ENCODE measurements around the gene NOS1AP.

NOS1AP gene

GRCh38 chr1:162342452-162342983, 273.0 kb downstream of the NOS1AP start:
- Histone ChIP-seq H3F3A (ENCODE audit: control insufficient read depth, insufficient read depth) (no peaks in the 10 kb centered on the region), H4K20me1 (ENCODE audit: control insufficient read depth, insufficient read depth, low read depth, low read length) (no peaks in the 10 kb centered on the region), H3K9me2 (replicated peaks; ENCODE audit: control insufficient read depth, low read length) (no peaks in the 10 kb centered on the region), H3K4me1 (ENCODE audit: control insufficient read depth, low read length) (no peaks in the 10 kb centered on the region), H3K9me3 (ENCODE audit: control insufficient read depth, insufficient read depth, low read length) (no peaks in the 10 kb centered on the region), H3K27ac (ENCODE audit: low read depth, low read length) (no peak overlapping the region), H3K4me3 (ENCODE audit: low read length) (no peak overlapping the region), H3K36me3 (ENCODE audit: control insufficient read depth, low read length) (no peaks in the 10 kb centered on the region), H3K27me3 (ENCODE audit: control insufficient read depth, low read length) (no peaks in the 10 kb centered on the region; the same call in 1 of the 2 replicates), H3K79me2 (ENCODE audit: control insufficient read depth, low read length) (no peaks in the 10 kb centered on the region), H3K4me2 (ENCODE audit: low read length) (no peak overlapping the region)
- TF ChIP-seq EZH2phosphoT487 (IDR thresholded peaks at IDR 0.05; ENCODE audit: borderline replicate concordance, low read length), result no peak
- no peak for TF ChIP-seq CTCF (IDR thresholded peaks at IDR 0.05; ENCODE audit: low read depth, low read length, poor library complexity, severe bottlenecking)

DNA sequence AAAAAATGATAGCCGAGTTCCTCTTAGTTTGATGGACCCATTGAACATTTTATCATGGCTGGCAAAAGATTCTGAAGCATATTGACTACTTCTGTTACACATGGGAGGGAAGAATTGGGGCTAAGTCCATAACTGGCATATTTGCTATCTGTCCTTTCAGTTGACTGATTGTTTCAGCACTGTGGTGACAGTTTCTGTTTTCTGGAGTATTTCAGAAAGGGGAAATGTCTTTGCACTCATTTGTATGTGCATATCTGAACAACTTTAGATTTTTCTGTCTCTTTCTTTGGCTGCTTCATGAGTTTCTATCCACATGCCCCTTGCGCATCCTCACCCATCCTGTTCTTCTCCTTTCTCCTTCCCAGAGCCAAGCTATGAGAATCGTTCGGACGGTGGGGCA, 274.0 kb downstream of the NOS1AP start:
- TF ChIP-seq EZH2phosphoT487 (IDR thresholded peaks at IDR 0.05; ENCODE audit: borderline replicate concordance, low read length) (no peak), CTCF (IDR thresholded peaks at IDR 0.05; ENCODE audit: low read depth, low read length, poor library complexity, severe bottlenecking) (no peak)
- Histone ChIP-seq H3K27ac (ENCODE audit: low read depth, low read length) (no peak overlapping the region), H3K9me3 (ENCODE audit: control insufficient read depth, insufficient read depth, low read length) (no peaks in the 10 kb centered on the region), H3K79me2 (ENCODE audit: control insufficient read depth, low read length) (no peaks in the 10 kb centered on the region), H4K20me1 (ENCODE audit: control insufficient read depth, insufficient read depth, low read depth, low read length) (no peaks in the 10 kb centered on the region), H3K9me2 (replicated peaks; ENCODE audit: control insufficient read depth, low read length) (no peaks in the 10 kb centered on the region), H3F3A (ENCODE audit: control insufficient read depth, insufficient read depth) (no peaks in the 10 kb centered on the region), H3K4me3 (ENCODE audit: low read length) (no peak overlapping the region), H3K27me3 (ENCODE audit: control insufficient read depth, low read length) (no peaks in the 10 kb centered on the region; the same call in 1 of the 2 replicates), H3K4me2 (ENCODE audit: low read length) (no peak overlapping the region), H3K36me3 (ENCODE audit: control insufficient read depth, low read length) (no peaks in the 10 kb centered on the region), H3K4me1 (ENCODE audit: control insufficient read depth, low read length) (no peaks in the 10 kb centered on the region)

DNA sequence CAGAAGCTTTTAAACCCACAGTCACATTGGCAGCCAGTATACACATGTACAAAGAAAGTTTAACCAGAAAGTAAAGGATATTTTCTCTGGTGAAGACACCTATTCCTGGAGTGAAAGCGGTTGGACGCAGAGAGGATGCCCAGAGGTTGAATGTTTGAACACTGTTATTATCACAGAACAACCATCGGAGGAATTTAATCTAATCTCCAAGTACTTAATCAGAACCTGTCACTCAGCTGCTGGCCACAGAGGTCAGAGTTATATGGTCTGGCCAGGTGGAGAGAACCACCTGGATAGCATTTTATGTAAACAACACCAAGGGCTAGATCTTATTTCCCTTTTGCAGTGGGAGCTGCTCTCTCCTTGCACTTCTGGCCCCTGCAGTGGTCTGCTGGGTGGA, 277.8 kb downstream of the NOS1AP start:
- Histone ChIP-seq H3K4me1 (ENCODE audit: control insufficient read depth, low read length) (no peaks in the 10 kb centered on the region), H3F3A (ENCODE audit: control insufficient read depth, insufficient read depth) (no peaks in the 10 kb centered on the region), H3K36me3 (ENCODE audit: control insufficient read depth, low read length) (no peaks in the 10 kb centered on the region), H3K4me2 (ENCODE audit: low read length) (no peak overlapping the region), H3K79me2 (ENCODE audit: control insufficient read depth, low read length) (no peaks in the 10 kb centered on the region), H3K9me2 (replicated peaks; ENCODE audit: control insufficient read depth, low read length) (no peaks in the 10 kb centered on the region), H3K27ac (ENCODE audit: low read depth, low read length) (no peak overlapping the region), H3K4me3 (ENCODE audit: low read length) (no peak overlapping the region), H4K20me1 (ENCODE audit: control insufficient read depth, insufficient read depth, low read depth, low read length) (no peaks in the 10 kb centered on the region), H3K27me3 (ENCODE audit: control insufficient read depth, low read length) (peaks cover 5% of the 10 kb centered on the region), H3K9me3 (ENCODE audit: control insufficient read depth, insufficient read depth, low read length) (no peaks in the 10 kb centered on the region)
- TF ChIP-seq CTCF (IDR thresholded peaks at IDR 0.05; ENCODE audit: low read depth, low read length, poor library complexity, severe bottlenecking), result no peak
- no peak for TF ChIP-seq EZH2phosphoT487 (IDR thresholded peaks at IDR 0.05; ENCODE audit: borderline replicate concordance, low read length)

Measured in DOHH2 (cell line).